ENCODE results near the gene TAAR1.

TAAR1 gene

GRCh38 chr6:132623106-132623845 lies 35.7 kb downstream of the TAAR1 start:
- H3K4me1 ChIP-seq (ENCODE audit: insufficient read depth, low read length, severe bottlenecking): no peaks in the 10 kb centered on the region
- H3K4me3 ChIP-seq (ENCODE audit: low read depth, low read length, poor library complexity, severe bottlenecking): no peak overlapping the region
- no peaks in the 10 kb centered on the region for H3K27me3 ChIP-seq (ENCODE audit: insufficient read depth, low read length)

GRCh38 chr6:132616677-132617076 lies 42.3 kb downstream of the TAAR1 start:
- Histone ChIP-seq H3K9ac (ENCODE audit: low read length) (no peak overlapping the region), H3K36me3 (ENCODE audit: insufficient read depth, low read length) (no peaks in the 10 kb centered on the region), H3K9me3 (ENCODE audit: low read length) (no peaks in the 10 kb centered on the region), H3K79me2 (ENCODE audit: insufficient read depth, low read length) (no peaks in the 10 kb centered on the region), H3K4me2 (ENCODE audit: low read length) (no peak overlapping the region), H3K9me2 (ENCODE audit: low read depth, low read length) (no peaks in the 10 kb centered on the region), H3K4me1 (ENCODE audit: insufficient read depth, low read length, severe bottlenecking) (no peaks in the 10 kb centered on the region), H3K27ac (ENCODE audit: low read depth, low read length, poor library complexity, severe bottlenecking) (no peak overlapping the region), H4K20me1 (ENCODE audit: insufficient read depth, low read length) (no peaks in the 10 kb centered on the region), H3K4me3 (ENCODE audit: low read depth, low read length, poor library complexity, severe bottlenecking) (no peak overlapping the region), H3F3A (ENCODE audit: insufficient read depth, low read length) (no peaks in the 10 kb centered on the region), H3K27me3 (ENCODE audit: insufficient read depth, low read length) (no peaks in the 10 kb centered on the region), H2AFZ (ENCODE audit: low read length) (no peak overlapping the region)
- TF ChIP-seq CTCF (IDR thresholded peaks at IDR 0.05; ENCODE audit: low read length) (no peak), EZH2 (IDR thresholded peaks at IDR 0.05; ENCODE audit: borderline replicate concordance, low read length) (no peak)

More at GRCh38 chr6:132623106-132623845, 35.7 kb downstream of the TAAR1 start:
- H3F3A ChIP-seq (ENCODE audit: insufficient read depth, low read length): no peaks in the 10 kb centered on the region
- H3K36me3 ChIP-seq (ENCODE audit: insufficient read depth, low read length): no peaks in the 10 kb centered on the region
- H3K4me2 ChIP-seq (ENCODE audit: low read length): no peak overlapping the region
- H4K20me1 ChIP-seq (ENCODE audit: insufficient read depth, low read length): no peaks in the 10 kb centered on the region
- no peak overlapping the region for H2AFZ ChIP-seq (ENCODE audit: low read length)
- no peak overlapping the region for H3K9ac ChIP-seq (ENCODE audit: low read length)
- TF ChIP-seq CTCF (IDR thresholded peaks at IDR 0.05; ENCODE audit: low read length) (no peak), EZH2 (IDR thresholded peaks at IDR 0.05; ENCODE audit: borderline replicate concordance, low read length) (no peak)
- no peaks in the 10 kb centered on the region for H3K9me2 ChIP-seq (ENCODE audit: low read depth, low read length)
- H3K79me2 ChIP-seq (ENCODE audit: insufficient read depth, low read length): no peaks in the 10 kb centered on the region
- H3K9me3 ChIP-seq (ENCODE audit: low read length): no peaks in the 10 kb centered on the region
- no peak overlapping the region for H3K27ac ChIP-seq (ENCODE audit: low read depth, low read length, poor library complexity, severe bottlenecking)

- Histone ChIP-seq H4K20me1 (ENCODE audit: insufficient read depth, low read length) (no peaks in the 10 kb centered on the region), H3K4me3 (ENCODE audit: low read depth, low read length, poor library complexity, severe bottlenecking) (no peak overlapping the region), H3K4me2 (ENCODE audit: low read length) (no peak overlapping the region), H3K79me2 (ENCODE audit: insufficient read depth, low read length) (no peaks in the 10 kb centered on the region), H3K27me3 (ENCODE audit: insufficient read depth, low read length) (no peaks in the 10 kb centered on the region), H2AFZ (ENCODE audit: low read length) (no peak overlapping the region), H3K36me3 (ENCODE audit: insufficient read depth, low read length) (no peaks in the 10 kb centered on the region), H3K9me3 (ENCODE audit: low read length) (no peaks in the 10 kb centered on the region), H3K27ac (ENCODE audit: low read depth, low read length, poor library complexity, severe bottlenecking) (no peak overlapping the region), H3F3A (ENCODE audit: insufficient read depth, low read length) (no peaks in the 10 kb centered on the region), H3K9me2 (ENCODE audit: low read depth, low read length) (no peaks in the 10 kb centered on the region), H3K9ac (ENCODE audit: low read length) (no peak overlapping the region), H3K4me1 (ENCODE audit: insufficient read depth, low read length, severe bottlenecking) (no peaks in the 10 kb centered on the region)
- TF ChIP-seq CTCF (IDR thresholded peaks at IDR 0.05; ENCODE audit: low read length) (no peak), EZH2 (IDR thresholded peaks at IDR 0.05; ENCODE audit: borderline replicate concordance, low read length) (no peak)
Measured at GRCh38 chr6:132614554-132614953, 44.4 kb downstream of the TAAR1 start.

All from OCI-LY1 (cell line).